ENCODE data around the gene MYOF. TPM values are rescaled to one million over a fixed set of nuclear protein-coding genes. Genes with fewer than 3 reads are reported as not detected.

MYOF gene
- total RNA-seq, 1 donor = 379 TPM

DNA sequence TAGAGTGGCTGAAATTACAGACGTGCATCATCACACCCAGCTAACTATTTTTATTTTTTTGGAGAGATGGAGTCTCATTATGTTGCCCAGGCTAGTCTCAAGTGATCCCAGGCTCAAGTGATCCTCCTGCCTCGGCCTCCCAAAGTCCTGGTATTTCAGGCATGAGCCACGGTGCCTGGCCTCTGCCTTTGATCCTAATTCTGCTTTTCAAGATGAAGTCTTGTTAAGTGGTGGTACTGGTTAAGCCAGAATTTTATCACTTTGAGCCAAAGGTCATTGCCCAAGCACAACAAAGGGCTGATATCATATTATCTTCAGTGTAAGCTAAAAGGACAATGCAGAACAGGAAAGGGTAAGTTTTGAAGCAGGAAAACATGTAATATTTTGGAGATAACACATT, 64.2 kb downstream of the MYOF start:
- Histone ChIP-seq H2AFZ (ENCODE audit: low read length) (no peak overlapping the region), H3K27me3 (ENCODE audit: insufficient read depth, low read length) (no peaks in the 10 kb centered on the region), H3K4me2 (ENCODE audit: insufficient read depth, low read length) (no peak overlapping the region), H3K36me3 (ENCODE audit: insufficient read depth, low read length) (peaks cover 74% of the 10 kb centered on the region), H3K27ac (ENCODE audit: low read depth, low read length) (no peak overlapping the region), H4K20me1 (ENCODE audit: insufficient read depth, low read length) (no peaks in the 10 kb centered on the region), H3K4me3 (ENCODE audit: insufficient read depth, low read length) (no peak overlapping the region), H3K9me3 (ENCODE audit: low read depth, low read length) (no peaks in the 10 kb centered on the region), H3K4me1 (ENCODE audit: insufficient read depth, low read length) (no peaks in the 10 kb centered on the region), H3K79me2 (ENCODE audit: insufficient read depth, low read length) (peaks cover 70% of the 10 kb centered on the region)
- no peak for DNase-seq (ENCODE audit: insufficient read length, low spot score, missing footprints)
- TF ChIP-seq, protein P1, sequence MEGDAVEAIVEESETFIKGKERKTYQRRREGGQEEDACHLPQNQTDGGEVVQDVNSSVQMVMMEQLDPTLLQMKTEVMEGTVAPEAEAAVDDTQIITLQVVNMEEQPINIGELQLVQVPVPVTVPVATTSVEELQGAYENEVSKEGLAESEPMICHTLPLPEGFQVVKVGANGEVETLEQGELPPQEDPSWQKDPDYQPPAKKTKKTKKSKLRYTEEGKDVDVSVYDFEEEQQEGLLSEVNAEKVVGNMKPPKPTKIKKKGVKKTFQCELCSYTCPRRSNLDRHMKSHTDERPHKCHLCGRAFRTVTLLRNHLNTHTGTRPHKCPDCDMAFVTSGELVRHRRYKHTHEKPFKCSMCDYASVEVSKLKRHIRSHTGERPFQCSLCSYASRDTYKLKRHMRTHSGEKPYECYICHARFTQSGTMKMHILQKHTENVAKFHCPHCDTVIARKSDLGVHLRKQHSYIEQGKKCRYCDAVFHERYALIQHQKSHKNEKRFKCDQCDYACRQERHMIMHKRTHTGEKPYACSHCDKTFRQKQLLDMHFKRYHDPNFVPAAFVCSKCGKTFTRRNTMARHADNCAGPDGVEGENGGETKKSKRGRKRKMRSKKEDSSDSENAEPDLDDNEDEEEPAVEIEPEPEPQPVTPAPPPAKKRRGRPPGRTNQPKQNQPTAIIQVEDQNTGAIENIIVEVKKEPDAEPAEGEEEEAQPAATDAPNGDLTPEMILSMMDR (IDR thresholded peaks at IDR 0.05; ENCODE audit: extremely low read depth, low read depth, low read length) = no peak

DNA sequence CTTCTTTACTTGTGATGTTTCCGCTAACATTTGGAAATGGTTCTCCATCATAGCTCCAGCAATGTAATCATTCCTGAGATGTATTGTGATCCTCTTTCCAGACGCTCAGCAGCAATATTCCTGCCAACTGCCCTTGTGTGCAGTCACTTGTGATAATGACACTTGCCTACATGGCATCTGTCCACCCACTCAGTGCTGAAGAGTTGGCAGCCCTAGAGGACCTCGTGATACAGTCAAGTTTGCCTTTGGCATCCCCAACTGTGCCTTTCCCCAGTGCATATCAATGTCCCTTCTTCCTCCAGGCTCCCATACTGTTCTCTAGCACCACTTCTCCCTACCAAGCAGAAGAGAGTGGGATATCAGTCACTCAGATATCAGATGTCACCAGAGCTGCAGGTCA, 64.9 kb downstream of the MYOF start:
- Histone ChIP-seq H3K4me2 (ENCODE audit: insufficient read depth, low read length) (no peak overlapping the region), H3K4me3 (ENCODE audit: insufficient read depth, low read length) (no peak overlapping the region), H3K4me1 (ENCODE audit: insufficient read depth, low read length) (no peaks in the 10 kb centered on the region), H3K27ac (ENCODE audit: low read depth, low read length) (no peak overlapping the region), H3K27me3 (ENCODE audit: insufficient read depth, low read length) (no peaks in the 10 kb centered on the region), H2AFZ (ENCODE audit: low read length) (no peak overlapping the region), H3K36me3 (ENCODE audit: insufficient read depth, low read length) (peaks cover 76% of the 10 kb centered on the region), H4K20me1 (ENCODE audit: insufficient read depth, low read length) (no peaks in the 10 kb centered on the region), H3K79me2 (ENCODE audit: insufficient read depth, low read length) (peaks cover 70% of the 10 kb centered on the region), H3K9me3 (ENCODE audit: low read depth, low read length) (no peaks in the 10 kb centered on the region)
- no peak for DNase-seq (ENCODE audit: insufficient read length, low spot score, missing footprints)
- TF ChIP-seq, protein P1 (IDR thresholded peaks at IDR 0.05; ENCODE audit: extremely low read depth, low read depth, low read length) = no peak

DNA sequence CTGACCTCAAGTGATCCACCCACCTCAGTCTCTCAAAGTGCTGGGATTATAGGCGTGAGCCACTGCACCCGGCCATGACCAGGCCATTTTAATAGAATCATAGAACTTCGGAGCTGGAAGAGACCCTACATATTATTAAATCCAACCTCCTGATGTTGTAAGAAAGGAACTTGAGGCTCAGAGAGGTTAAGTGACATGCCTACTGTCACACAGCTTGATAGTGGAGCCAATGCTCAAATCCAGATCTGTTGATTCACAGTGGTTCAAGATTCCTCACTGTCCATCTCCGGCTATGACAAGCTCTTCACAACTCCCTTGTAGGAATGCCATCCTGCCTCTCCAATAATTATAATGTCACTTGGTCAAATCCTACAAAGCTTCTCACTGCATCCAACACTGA, 65.3 kb downstream of the MYOF start:
- Histone ChIP-seq H3K4me2 (ENCODE audit: insufficient read depth, low read length) (no peak overlapping the region), H3K27me3 (ENCODE audit: insufficient read depth, low read length) (no peaks in the 10 kb centered on the region), H3K27ac (ENCODE audit: low read depth, low read length) (no peak overlapping the region), H2AFZ (ENCODE audit: low read length) (no peak overlapping the region), H3K79me2 (ENCODE audit: insufficient read depth, low read length) (peaks cover 70% of the 10 kb centered on the region), H3K36me3 (ENCODE audit: insufficient read depth, low read length) (peaks cover 77% of the 10 kb centered on the region), H4K20me1 (ENCODE audit: insufficient read depth, low read length) (no peaks in the 10 kb centered on the region), H3K4me3 (ENCODE audit: insufficient read depth, low read length) (no peak overlapping the region), H3K9me3 (ENCODE audit: low read depth, low read length) (no peaks in the 10 kb centered on the region), H3K4me1 (ENCODE audit: insufficient read depth, low read length) (no peaks in the 10 kb centered on the region)
- TF ChIP-seq, protein P1 (IDR thresholded peaks at IDR 0.05; ENCODE audit: extremely low read depth, low read depth, low read length) = no peak
- no peak for DNase-seq (ENCODE audit: insufficient read length, low spot score, missing footprints)

DNA sequence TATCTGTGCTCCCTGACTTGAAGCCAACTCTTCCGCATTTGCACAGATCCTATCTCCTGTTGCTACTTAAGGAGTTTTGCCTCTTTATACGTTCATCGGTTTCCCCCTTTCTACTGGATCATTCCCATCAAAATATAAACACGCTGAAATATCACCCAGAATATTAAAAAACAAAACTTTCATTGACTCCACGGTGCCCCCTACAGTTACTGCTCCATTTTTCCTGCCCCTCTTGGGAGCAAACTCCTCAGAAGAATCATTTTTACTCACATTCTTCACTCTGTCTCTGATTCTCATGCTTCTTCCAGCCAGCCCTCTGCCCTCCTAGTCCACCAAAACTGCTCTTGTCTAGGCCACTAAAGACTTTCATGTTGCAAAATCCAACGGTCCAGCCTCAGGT, 66.4 kb downstream of the MYOF start:
- H3K79me2 ChIP-seq (ENCODE audit: insufficient read depth, low read length) = peaks cover 68% of the 10 kb centered on the region
- H3K4me1 ChIP-seq (ENCODE audit: insufficient read depth, low read length) = no peaks in the 10 kb centered on the region
- peak overlapping the region; percentile 30 for H3K27ac ChIP-seq (ENCODE audit: low read depth, low read length)
- H3K36me3 ChIP-seq (ENCODE audit: insufficient read depth, low read length) = peaks cover 77% of the 10 kb centered on the region
- DNase-seq (ENCODE audit: insufficient read length, low spot score, missing footprints) = no peak
- H4K20me1 ChIP-seq (ENCODE audit: insufficient read depth, low read length) = no peaks in the 10 kb centered on the region
- H3K27me3 ChIP-seq (ENCODE audit: insufficient read depth, low read length) = no peaks in the 10 kb centered on the region
- no peak overlapping the region for H3K4me2 ChIP-seq (ENCODE audit: insufficient read depth, low read length)
- H3K4me3 ChIP-seq (ENCODE audit: insufficient read depth, low read length) = no peak overlapping the region
- TF ChIP-seq, protein P1 (IDR thresholded peaks at IDR 0.05; ENCODE audit: extremely low read depth, low read depth, low read length) = peak; percentile 44
- H3K9me3 ChIP-seq (ENCODE audit: low read depth, low read length) = no peaks in the 10 kb centered on the region
- H2AFZ ChIP-seq (ENCODE audit: low read length) = no peak overlapping the region

Measured in osteoblast (primary cell).